K562 (cell line): ENCODE data around the gene CD55. TPM values are rescaled to one million over a fixed set of nuclear protein-coding genes. Genes with fewer than 3 reads are reported as not detected.

Experiments used
- ASH1L ChIP-seq: fragments of 450-650 bp; IDR thresholded peaks from 2 replicates; pipeline ENCODE4 v1.6.1; 2018; ENCODE audit warnings: borderline replicate concordance, mild to moderate bottlenecking, low read depth; ENCODE audit not compliant: partially characterized antibody
- EWSR1 ChIP-seq: fragments of 450-650 bp; IDR thresholded peaks from 2 replicates; pipeline ENCODE4 v1.6.1; 2018; ENCODE audit warnings: borderline replicate concordance, mild to moderate bottlenecking, low read depth, moderate library complexity; ENCODE audit not compliant: partially characterized antibody
- HDAC3 ChIP-seq: fragments of 450-650 bp; IDR thresholded peaks from 2 replicates; pipeline ENCODE4 v1.6.1; 2018; ENCODE audit warnings: borderline replicate concordance, mild to moderate bottlenecking, moderate library complexity; ENCODE audit not compliant: partially characterized antibody
- HEY1 ChIP-seq: fragments of 250-450 bp; sonication (Bioruptor Pico); IDR thresholded peaks from 2 replicates; pipeline ENCODE4 v1.5.0; 2020; ENCODE audit warnings: mild to moderate bottlenecking, moderate library complexity, borderline replicate concordance
- HNRNPK ChIP-seq: fragments of 200-400 bp; formaldehyde crosslinking; IDR thresholded peaks from one replicate; pipeline ENCODE4 v1.6.1; 2018; ENCODE audit warnings: mild to moderate bottlenecking, low read depth, low read length; ENCODE audit not compliant: poor library complexity, severe bottlenecking
- OTX1 ChIP-seq: fragments of 450-650 bp; formaldehyde crosslinking; IDR thresholded peaks from 2 replicates; pipeline ENCODE4 v1.4.0; 2022; ENCODE audit warnings: mild to moderate bottlenecking
- POLR3G ChIP-seq: IDR thresholded peaks from 2 replicates; pipeline ENCODE4 v1.6.1; 2011; ENCODE audit not compliant: insufficient read length, insufficient replicate concordance; ENCODE audit errors: extremely low read depth
- PRPF4 ChIP-seq: fragments of 200-400 bp; formaldehyde crosslinking; IDR thresholded peaks from one replicate; pipeline ENCODE4 v1.6.1; 2017; ENCODE audit warnings: low read length, low read depth, mild to moderate bottlenecking; ENCODE audit not compliant: insufficient read depth, poor library complexity, severe bottlenecking
- SPI1 ChIP-seq: IDR thresholded peaks from 2 replicates; pipeline ENCODE4 v1.6.1; 2011; ENCODE audit warnings: low read depth, low read length, control low read depth, borderline replicate concordance
- SUPT5H ChIP-seq: fragments of 450-650 bp; IDR thresholded peaks from 2 replicates; pipeline ENCODE4 v1.6.1; 2016
- TBP ChIP-seq: optimal IDR thresholded peaks from 2 replicates; pipeline ENCODE3; 2011; ENCODE audit warnings: low read depth, low read length, improper control_type of control experiment
- ZNF584 ChIP-seq: fragments of 200-800 bp; sonication (Bioruptor generic); IDR thresholded peaks from 2 replicates; pipeline ENCODE4 v1.6.1; 2016; ENCODE audit warnings: low read depth, mild to moderate bottlenecking, missing genetic modification characterization, missing compliant biosample characterization
- ZNF77 ChIP-seq: fragments of 250-450 bp; sonication (Bioruptor Pico); IDR thresholded peaks from 2 replicates; pipeline ENCODE4 v1.5.0; 2020
- polyA plus RNA-seq, 8 experiments: library from polyadenylated mRNA; depleted of rRNA in 4 of 8; stranded (reverse) in 5 of 8; unstranded in 3 of 8; fragments of >200 nt; fragmentation: Nextera tagmentation in 2 of 8; fragmentation: Illumina TruSeq in 1 of 8; extraction: Ambion mirVana in 2 of 8; extraction: Trizol in 1 of 8; gene quantifications; 2 replicates each; pipeline versions ENCODE4 v1.2.1 to v1.2.3, GENCODE V29; 2011 to 2014; ENCODE audit warnings: inconsistent platforms in 1 of 8, missing spikeins in 1 of 8
- total RNA-seq, 7 experiments: library from RNA; depleted of rRNA in 6 of 7; stranded (reverse); fragments of >200 nt in 6 of 7; fragmentation: Illumina TruSeq in 2 of 7; extraction: Trizol in 2 of 7; gene quantifications; 2 replicates each; pipeline versions ENCODE4 v1.2.1 to v1.2.3, GENCODE V29; 2011 to 2021; ENCODE audit warnings: low replicate concordance in 1 of 7
- TF ChIP-seq, protein P1 (sequence below): sonication (generic); formaldehyde crosslinking; IDR thresholded peaks from 2 replicates; pipeline ENCODE4 v1.4.0; 2020; ENCODE audit warnings: mild to moderate bottlenecking, missing genetic modification reagents
- TF ChIP-seq, protein P2 (sequence below): fragments of 250-450 bp; sonication (Bioruptor Pico); IDR thresholded peaks from 2 replicates; pipeline ENCODE4 v1.8.0; 2022; ENCODE audit warnings: moderate library complexity, mild to moderate bottlenecking, inconsistent platforms
- TF ChIP-seq, protein P3 (sequence below): fragments of 200-800 bp; sonication (Bioruptor generic); IDR thresholded peaks from 2 replicates; pipeline ENCODE4 v1.6.1; 2017; ENCODE audit warnings: missing genetic modification characterization, missing compliant biosample characterization
- TF ChIP-seq, protein P4 (sequence below), 2 experiments: IDR thresholded peaks in 1 of 2; conservative IDR thresholded peaks in 1 of 2; 2 replicates each; pipeline ENCODE4 v1.6.1; 2016; ENCODE audit warnings: low read depth in 2 of 2, mild to moderate bottlenecking in 1 of 2, missing compliant biosample characterization in 1 of 2, missing genetic modification characterization in 1 of 2, moderate library complexity in 1 of 2

The CD55 gene
- total and polyA plus RNA-seq, 9 of the 15 experiments (the other 6 are each of a cell fraction or from before 2014, with no cell fraction given) = 17.7 to 150 (median 97.0) TPM

DNA sequence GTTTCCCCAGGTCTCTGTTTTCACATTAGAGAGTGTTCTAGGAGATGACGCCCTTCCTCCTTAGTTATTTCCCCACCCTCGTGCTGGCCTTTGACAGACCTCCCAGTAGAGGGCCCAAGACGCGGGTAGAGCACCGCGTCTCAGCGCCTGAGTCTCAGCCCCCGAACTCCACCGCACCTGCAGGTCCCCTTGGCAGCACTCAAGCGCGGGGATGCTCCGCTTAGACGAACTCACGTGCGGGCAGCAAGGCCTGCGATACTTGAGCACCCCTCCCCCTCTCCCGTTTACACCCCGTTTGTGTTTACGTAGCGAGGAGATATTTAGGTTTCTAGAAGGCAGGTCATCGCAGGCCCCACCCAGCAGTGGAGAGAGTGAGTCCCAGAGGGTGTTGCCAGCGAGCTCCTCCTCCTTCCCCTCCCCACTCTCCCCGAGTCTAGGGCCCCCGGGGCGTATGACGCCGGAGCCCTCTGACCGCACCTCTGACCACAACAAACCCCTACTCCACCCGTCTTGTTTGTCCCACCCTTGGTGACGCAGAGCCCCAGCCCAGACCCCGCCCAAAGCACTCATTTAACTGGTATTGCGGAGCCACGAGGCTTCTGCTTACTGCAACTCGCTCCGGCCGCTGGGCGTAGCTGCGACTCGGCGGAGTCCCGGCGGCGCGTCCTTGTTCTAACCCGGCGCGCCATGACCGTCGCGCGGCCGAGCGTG is at the start of gene CD55 (continued):
- TF ChIP-seq, protein P1, sequence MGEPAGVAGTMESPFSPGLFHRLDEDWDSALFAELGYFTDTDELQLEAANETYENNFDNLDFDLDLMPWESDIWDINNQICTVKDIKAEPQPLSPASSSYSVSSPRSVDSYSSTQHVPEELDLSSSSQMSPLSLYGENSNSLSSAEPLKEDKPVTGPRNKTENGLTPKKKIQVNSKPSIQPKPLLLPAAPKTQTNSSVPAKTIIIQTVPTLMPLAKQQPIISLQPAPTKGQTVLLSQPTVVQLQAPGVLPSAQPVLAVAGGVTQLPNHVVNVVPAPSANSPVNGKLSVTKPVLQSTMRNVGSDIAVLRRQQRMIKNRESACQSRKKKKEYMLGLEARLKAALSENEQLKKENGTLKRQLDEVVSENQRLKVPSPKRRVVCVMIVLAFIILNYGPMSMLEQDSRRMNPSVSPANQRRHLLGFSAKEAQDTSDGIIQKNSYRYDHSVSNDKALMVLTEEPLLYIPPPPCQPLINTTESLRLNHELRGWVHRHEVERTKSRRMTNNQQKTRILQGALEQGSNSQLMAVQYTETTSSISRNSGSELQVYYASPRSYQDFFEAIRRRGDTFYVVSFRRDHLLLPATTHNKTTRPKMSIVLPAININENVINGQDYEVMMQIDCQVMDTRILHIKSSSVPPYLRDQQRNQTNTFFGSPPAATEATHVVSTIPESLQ (CRISPR knock-in tag) = no peak
- TF ChIP-seq, protein P2, sequence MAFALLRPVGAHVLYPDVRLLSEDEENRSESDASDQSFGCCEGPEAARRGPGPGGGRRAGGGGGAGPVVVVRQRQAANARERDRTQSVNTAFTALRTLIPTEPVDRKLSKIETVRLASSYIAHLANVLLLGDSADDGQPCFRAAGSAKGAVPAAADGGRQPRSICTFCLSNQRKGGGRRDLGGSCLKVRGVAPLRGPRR (CRISPR knock-in tag) = no peak
- no peak for TF ChIP-seq POLR3G
- TF ChIP-seq, protein P3, sequence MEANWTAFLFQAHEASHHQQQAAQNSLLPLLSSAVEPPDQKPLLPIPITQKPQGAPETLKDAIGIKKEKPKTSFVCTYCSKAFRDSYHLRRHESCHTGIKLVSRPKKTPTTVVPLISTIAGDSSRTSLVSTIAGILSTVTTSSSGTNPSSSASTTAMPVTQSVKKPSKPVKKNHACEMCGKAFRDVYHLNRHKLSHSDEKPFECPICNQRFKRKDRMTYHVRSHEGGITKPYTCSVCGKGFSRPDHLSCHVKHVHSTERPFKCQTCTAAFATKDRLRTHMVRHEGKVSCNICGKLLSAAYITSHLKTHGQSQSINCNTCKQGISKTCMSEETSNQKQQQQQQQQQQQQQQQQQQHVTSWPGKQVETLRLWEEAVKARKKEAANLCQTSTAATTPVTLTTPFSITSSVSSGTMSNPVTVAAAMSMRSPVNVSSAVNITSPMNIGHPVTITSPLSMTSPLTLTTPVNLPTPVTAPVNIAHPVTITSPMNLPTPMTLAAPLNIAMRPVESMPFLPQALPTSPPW (CRISPR knock-in tag) = peak; percentile 98
- TF ChIP-seq TBP = peak; percentile 97
- TF ChIP-seq HNRNPK = no peak
- TF ChIP-seq SPI1 = peak; percentile 90
- TF ChIP-seq ZNF77 (CRISPR knock-in tag) = no peak
- no peak for TF ChIP-seq EWSR1
- peak; percentile 81 for TF ChIP-seq ZNF584
- TF ChIP-seq HEY1 (CRISPR knock-in tag) = no peak
- peak; percentile 95 for TF ChIP-seq SUPT5H
- TF ChIP-seq ASH1L = no peak
- no peak for TF ChIP-seq OTX1 (CRISPR knock-in tag)
- TF ChIP-seq, protein P4, sequence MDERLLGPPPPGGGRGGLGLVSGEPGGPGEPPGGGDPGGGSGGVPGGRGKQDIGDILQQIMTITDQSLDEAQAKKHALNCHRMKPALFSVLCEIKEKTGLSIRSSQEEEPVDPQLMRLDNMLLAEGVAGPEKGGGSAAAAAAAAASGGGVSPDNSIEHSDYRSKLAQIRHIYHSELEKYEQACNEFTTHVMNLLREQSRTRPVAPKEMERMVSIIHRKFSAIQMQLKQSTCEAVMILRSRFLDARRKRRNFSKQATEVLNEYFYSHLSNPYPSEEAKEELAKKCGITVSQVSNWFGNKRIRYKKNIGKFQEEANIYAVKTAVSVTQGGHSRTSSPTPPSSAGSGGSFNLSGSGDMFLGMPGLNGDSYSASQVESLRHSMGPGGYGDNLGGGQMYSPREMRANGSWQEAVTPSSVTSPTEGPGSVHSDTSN (CRISPR knock-in tag; IDR thresholded peaks at IDR 0.05; ENCODE audit: low read depth) = no peak
- TF ChIP-seq, protein P4 (tag; conservative IDR thresholded peaks at IDR 0.05; ENCODE audit: low read depth) = no peak
- TF ChIP-seq PRPF4 = no peak
- peak; percentile 50 for TF ChIP-seq HDAC3
